ENCODE data around the gene GJA1. TPM values are rescaled to one million over a fixed set of nuclear protein-coding genes. Genes with fewer than 3 reads are reported as not detected.
"Not testable (repeated sequence)": the region's sequence is repeated elsewhere in the genome, so short reads cannot be mapped to it uniquely, and the experiment has no call there.

Gene GJA1
- total RNA-seq (2014; rRNA removed; shearing (Covaris generic)), result 15.2 and 20.7 TPM in 2 replicates

DNA sequence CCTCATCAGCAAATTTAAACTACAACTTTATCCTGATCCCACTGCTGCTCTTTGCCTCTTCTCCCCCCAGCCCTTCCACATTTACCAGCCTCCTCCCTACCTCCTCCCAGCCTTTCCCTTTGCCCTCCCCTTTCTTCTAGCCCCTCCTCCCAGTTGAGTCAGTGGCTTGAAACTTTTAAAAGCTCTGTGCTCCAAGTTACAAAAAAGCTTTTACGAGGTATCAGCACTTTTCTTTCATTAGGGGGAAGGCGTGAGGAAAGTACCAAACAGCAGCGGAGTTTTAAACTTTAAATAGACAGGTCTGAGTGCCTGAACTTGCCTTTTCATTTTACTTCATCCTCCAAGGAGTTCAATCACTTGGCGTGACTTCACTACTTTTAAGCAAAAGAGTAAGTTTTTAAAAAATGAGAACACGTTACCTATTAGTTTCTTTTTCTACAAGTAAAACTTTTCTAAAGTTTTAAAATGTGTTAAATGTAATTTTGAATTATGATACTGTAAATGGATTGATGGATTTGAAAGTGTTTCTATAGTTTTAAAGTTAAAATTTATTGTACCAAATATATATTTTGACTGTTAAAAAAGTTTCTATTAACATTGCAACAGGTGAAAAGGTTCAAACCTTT lies at the start of gene GJA1:
GJA1 (plus strand) TSS at position 203 of the 626 bp plus-strand sequence. CDS start 11,202 bp downstream, outside the sequence.
- DNase-seq (ENCODE audit: low read depth), result peak; percentile 70

- DNase-seq (ENCODE audit: low read depth), result not testable (repeated sequence)
Observed at GRCh38 chr6:121386551-121386950, 48.9 kb upstream of the GJA1 start.

DNA sequence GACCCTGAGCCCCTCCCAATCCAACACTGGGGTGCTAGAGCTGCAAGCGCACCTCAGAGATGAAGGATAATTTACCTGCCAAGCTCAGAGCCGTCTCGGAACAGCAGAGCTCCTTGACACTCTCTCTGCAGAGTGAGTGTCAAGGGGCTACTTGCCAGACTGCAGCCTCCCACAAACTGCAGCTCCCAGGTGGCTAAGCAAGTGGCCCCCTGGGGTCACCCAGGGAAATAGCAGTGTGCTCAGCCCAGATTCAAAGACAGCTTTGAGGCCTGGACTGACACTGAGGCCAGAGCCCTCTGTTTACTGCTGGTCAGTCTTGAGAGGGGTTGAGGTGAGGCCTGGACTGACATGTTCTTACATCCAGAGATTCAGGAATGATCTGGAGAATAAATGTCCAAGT lies 46.0 kb upstream of the GJA1 start:
- DNase-seq (ENCODE audit: low read depth), result no peak

DNA sequence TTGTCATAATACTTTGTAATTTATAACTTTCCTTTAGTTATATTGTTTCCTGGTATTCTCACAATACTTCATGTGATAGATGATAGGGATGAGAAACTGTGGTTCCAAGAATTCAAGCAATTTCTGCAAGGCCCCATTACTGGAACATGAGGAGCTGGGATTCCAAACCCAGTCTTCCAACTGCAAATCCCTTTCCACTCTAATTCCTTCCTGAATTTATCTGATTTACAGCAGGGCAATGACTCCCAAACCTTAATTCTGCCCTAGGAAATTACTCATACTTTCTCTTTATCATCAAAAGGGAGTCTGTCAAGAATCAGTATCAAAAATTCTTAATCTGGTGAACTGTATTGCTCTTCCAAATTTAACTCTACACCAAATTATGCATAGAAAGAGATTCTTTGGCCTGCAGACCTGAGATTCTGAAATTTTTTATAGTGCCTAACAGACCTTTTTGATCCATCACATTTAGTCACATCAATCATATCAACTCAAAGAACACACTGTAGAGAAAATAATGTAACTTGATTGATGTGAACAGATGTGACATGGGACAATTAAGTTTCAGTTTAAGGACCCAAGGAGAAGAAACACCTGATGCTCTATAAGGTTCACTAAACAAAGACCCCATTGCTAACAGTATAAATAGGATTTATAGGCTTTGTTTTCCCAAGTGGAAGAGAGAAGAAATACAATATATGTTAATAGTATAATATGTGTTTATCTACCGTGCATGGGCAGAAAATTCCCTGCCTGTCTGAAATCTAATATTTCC lies 41.5 kb upstream of the GJA1 start:
- no peak for DNase-seq (ENCODE audit: low read depth)

DNA sequence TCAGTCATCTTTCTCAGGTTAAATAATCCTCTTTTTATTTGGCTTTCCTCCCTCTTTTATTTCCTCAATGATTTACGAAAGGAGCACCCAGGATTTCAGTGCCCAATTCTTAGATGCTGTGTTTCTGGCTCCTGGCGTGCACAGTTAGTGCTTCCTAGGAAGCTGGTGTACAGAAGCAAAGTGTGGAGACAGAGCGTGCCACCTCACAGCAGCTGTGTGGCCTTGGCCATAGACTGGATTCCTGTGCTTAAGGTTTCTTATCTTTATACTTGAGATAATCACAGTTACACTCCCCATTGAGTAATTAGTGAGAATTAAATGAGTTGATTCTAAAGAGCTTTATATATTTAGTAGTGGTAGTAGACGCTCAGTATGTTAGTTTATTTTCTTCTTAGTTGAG lies 39.7 kb upstream of the GJA1 start:
- no peak for DNase-seq (ENCODE audit: low read depth)

GRCh38 chr6:121397188-121397587 lies 38.3 kb upstream of the GJA1 start:
- peak; percentile 31 for DNase-seq (ENCODE audit: low read depth)

DNA sequence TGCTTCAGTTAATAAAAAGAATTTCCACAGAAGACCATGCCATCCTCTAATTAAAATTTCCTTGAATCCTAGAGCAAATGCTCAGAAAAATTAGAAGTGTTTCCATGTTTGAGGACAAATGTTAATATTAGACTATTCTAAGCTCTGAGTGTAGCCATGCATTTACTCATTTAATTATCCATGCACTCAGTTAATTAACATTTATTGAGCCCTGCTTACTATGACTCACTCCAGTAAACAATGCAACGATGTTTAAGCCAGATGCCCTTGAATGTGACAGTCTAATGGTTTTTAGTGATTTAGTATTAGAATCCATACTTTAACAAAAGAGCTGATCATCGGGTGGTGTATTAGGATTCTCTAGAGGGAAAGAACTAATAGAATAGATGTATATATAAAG lies 37.3 kb upstream of the GJA1 start:
- DNase-seq (ENCODE audit: low read depth), result no peak

GRCh38 chr6:121399966-121400365 lies 35.5 kb upstream of the GJA1 start:
- no peak for DNase-seq (ENCODE audit: low read depth)

DNA sequence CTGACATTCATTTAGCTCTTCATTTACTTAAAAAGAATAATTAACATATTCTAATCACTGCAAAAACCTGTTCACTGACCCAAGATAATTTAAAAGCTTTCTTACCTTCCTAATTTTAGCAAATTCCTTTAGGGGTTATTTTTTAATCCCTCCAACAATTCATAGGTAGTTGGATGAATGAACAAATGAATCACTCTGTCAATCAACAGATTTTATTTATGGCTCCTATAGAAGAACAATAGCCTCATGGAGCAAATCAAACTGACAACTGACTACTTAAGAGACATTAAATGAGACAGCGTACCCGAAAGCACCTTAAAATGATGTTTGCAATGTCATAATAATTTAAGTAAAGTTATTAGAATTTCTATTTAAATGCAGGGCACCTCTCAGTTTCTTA lies 31.5 kb upstream of the GJA1 start:
- no peak for DNase-seq (ENCODE audit: low read depth)

- no peak for DNase-seq (ENCODE audit: low read depth)
Observed at GRCh38 chr6:121405306-121405705, 30.1 kb upstream of the GJA1 start.

DNA sequence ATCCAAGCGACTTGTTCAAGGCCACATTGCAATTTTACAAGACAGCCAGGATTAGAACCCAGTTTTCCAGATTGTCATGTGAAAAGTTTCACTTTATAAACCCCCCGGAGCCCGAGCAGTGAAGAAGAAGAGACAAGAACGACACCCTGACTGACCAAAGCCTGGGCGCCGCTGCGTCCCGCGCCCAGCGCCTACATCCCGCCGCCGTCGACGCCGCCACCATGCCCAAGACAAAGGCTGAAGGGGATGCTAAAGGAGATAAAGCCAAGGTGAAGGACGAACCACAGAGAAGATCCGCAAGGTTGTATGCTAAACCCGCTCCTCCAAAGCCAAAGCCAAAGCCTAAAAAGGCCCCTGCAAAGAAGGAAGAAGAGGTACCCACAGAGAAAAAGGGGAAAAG lies 27.1 kb upstream of the GJA1 start:
- no peak for DNase-seq (ENCODE audit: low read depth)

- DNase-seq (ENCODE audit: low read depth), result peak; percentile 19
Observed at GRCh38 chr6:121413879-121414278, 21.6 kb upstream of the GJA1 start.

- peak; percentile 12 for DNase-seq (ENCODE audit: low read depth)
Observed at GRCh38 chr6:121418346-121418745, 17.1 kb upstream of the GJA1 start.

DNA sequence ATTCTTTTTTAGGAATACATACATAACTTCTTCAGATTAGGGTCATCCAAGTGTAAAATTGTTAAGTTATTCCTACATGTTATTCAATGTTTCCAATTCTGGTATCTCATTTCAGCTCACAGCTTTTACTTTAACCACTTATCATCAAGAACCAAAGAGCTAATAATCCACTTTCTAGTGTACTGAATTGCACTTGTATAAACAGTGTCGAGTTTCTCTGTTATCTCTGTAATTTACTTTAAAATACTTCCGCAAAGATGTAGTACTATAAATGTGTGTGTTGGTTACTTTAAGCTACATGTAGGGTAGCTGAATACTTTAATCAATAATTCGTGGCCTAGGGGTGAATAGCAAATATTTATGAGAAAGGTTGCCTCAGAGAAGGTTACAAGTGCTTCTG lies 8.8 kb upstream of the GJA1 start:
- no peak for DNase-seq (ENCODE audit: low read depth)

- no peak for DNase-seq (ENCODE audit: low read depth)
Observed at GRCh38 chr6:121428872-121429756, 6.3 kb upstream of the GJA1 start.

DNA sequence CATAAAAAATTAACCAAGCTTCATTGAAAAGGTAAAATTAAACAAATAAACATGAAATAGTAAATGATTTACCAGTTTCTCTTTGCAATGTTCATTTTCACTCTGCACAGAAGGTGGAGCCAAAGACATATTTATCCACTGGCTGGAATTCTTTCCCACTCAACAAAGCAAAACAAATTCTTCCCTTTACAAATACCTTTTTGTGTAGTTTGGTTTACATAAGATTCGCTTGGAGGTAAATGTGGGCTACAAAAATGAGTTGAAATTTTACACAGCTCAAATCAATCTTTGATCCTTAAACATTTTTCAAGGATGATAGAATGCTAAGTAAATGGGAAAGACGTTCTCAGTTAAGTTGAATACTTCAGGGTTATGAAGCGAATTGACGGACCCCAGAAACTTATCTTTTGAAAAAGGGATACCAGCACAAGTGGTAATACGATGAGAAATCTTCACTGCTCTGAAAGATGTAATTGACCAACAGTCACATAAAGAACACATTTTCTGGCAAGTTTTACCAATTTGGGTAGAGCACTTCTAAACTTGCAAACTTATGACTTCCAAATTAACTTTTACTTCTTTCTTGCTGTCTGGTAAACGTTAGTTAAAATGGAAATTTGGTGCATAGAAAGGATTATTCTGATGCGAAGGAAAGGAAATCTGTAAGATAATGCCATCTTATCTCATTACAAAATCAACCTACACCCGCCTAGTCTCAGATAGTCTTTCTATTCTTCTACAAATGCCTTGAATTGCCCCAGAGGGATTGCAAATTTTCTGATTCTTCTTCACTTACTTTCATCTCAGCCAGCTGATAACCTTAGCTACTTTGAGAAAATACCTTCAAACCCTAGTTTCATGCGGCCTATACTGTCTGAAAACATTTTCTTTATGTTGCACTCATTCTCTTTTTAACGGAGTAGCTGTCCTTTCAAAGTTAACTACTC lies 4.7 kb upstream of the GJA1 start:
- peak; percentile 55 for DNase-seq (ENCODE audit: low read depth)

- DNase-seq (ENCODE audit: low read depth), result not testable (repeated sequence)
Observed at GRCh38 chr6:121431776-121432175, 3.7 kb upstream of the GJA1 start.

- peak; percentile 35 for DNase-seq (ENCODE audit: low read depth)
Observed at GRCh38 chr6:121434037-121434770, 1.2 kb upstream of the GJA1 start.

GRCh38 chr6:121436274-121436857 lies 920 bp downstream of the GJA1 start:
- DNase-seq (ENCODE audit: low read depth), result no peak

Data from RPMI7951 (cell line).